Measurements from ENCODE around the gene CIZ1. TPM values are rescaled to one million over a fixed set of nuclear protein-coding genes. Genes with fewer than 3 reads are reported as not detected.
A peak's percentile ranks its signal among the peaks of the same experiment; 100 is the strongest.

CIZ1 gene
- total and polyA plus RNA-seq, 2 of the 13 experiments (the other 11 are each of a cell fraction or from before 2014, with no cell fraction given): 30.6 to 50.3 TPM

DNA sequence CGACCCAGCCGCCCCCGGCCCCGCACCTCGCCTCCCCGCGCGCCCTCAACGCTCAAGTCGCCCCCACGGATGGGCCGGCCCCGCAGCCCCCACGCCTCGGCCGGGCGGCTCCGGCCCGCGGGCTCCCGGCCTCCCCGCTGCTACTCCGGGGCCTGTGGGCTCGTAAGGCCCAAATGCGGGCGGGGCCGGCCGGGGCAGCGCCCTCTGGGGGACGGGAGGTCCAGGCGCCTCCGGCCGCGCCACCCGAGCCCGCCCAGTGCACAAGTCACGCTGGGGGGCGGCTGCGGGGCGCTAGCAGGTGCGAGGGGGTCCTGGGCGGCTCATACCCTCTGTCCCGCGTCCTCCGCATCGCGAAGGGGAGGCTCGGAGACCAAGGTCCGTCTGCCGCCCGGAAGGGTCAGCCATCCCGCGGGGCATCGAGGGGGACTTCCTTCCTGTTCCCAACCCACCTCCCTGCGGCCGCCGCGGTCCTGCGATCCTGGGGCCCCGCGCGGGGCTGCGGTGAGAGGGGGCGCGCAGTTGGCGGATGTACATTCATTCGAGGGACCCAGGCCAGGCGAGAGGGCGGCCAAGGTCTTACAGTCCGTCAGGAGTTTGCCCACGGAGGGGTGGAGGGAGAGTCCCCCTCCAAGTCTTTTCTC, at the start of gene CIZ1 (continued):
- TF ChIP-seq AHDC1 (CRISPR knock-in tag; IDR thresholded peaks at IDR 0.05; ENCODE audit: borderline replicate concordance) (no peak), CREBL2 (CRISPR knock-in tag; IDR thresholded peaks at IDR 0.05; ENCODE audit: borderline replicate concordance) (no peak), HDAC1 (CRISPR knock-in tag; IDR thresholded peaks at IDR 0.05) (peak; percentile 55; the same call in 1 of the 2 replicates), CBX2 (IDR thresholded peaks at IDR 0.05; ENCODE audit: low read depth, low read length) (no peak), CBX2 (CRISPR knock-in tag; IDR thresholded peaks at IDR 0.05; ENCODE audit: low read depth) (peak; percentile 52; the same call in 1 of the 2 replicates), SKI (IDR thresholded peaks at IDR 0.05; ENCODE audit: partially characterized antibody) (peak; percentile 37), HMGXB4 (CRISPR knock-in tag; IDR thresholded peaks at IDR 0.05; ENCODE audit: borderline replicate concordance in 1 of 2, low read depth in 1 of 2) (peak; percentile 95 to 99), ZNF660 (CRISPR knock-in tag; IDR thresholded peaks at IDR 0.05; ENCODE audit: borderline replicate concordance, low read depth) (no peak), ZNF431 (CRISPR knock-in tag; IDR thresholded peaks at IDR 0.05; ENCODE audit: borderline replicate concordance, low read depth) (no peak), RFX5 (IDR thresholded peaks at IDR 0.05; ENCODE audit: low read depth, low read length) (no peak), SALL1 (CRISPR knock-in tag; IDR thresholded peaks at IDR 0.05) (peak; percentile 47; the same call in 1 of the 2 replicates), MEF2D (CRISPR knock-in tag; IDR thresholded peaks at IDR 0.05) (no peak), ZNF792 (CRISPR knock-in tag; IDR thresholded peaks at IDR 0.05) (no peak), ATM (IDR thresholded peaks at IDR 0.05; ENCODE audit: borderline replicate concordance) (no peak), ZNF614 (CRISPR knock-in tag; IDR thresholded peaks at IDR 0.05; ENCODE audit: borderline replicate concordance) (0 out of 2 replicates have a peak, but pooled peaks have one; percentile 15), TP53 (CRISPR knock-in tag; conservative IDR thresholded peaks at IDR 0.05) (no peak), CEBPG (CRISPR knock-in tag; IDR thresholded peaks at IDR 0.05) (no peak), PHF20 (CRISPR knock-in tag; IDR thresholded peaks at IDR 0.05) (peak; percentile 80), RBFOX2 (IDR thresholded peaks at IDR 0.05; ENCODE audit: low read depth, low read length) (peak; percentile 95)
- TF ChIP-seq, protein P1, sequence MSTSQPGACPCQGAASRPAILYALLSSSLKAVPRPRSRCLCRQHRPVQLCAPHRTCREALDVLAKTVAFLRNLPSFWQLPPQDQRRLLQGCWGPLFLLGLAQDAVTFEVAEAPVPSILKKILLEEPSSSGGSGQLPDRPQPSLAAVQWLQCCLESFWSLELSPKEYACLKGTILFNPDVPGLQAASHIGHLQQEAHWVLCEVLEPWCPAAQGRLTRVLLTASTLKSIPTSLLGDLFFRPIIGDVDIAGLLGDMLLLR (CRISPR knock-in tag; IDR thresholded peaks at IDR 0.05): no peak
- TF ChIP-seq, protein P2, sequence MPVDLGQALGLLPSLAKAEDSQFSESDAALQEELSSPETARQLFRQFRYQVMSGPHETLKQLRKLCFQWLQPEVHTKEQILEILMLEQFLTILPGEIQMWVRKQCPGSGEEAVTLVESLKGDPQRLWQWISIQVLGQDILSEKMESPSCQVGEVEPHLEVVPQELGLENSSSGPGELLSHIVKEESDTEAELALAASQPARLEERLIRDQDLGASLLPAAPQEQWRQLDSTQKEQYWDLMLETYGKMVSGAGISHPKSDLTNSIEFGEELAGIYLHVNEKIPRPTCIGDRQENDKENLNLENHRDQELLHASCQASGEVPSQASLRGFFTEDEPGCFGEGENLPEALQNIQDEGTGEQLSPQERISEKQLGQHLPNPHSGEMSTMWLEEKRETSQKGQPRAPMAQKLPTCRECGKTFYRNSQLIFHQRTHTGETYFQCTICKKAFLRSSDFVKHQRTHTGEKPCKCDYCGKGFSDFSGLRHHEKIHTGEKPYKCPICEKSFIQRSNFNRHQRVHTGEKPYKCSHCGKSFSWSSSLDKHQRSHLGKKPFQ (CRISPR knock-in tag; IDR thresholded peaks at IDR 0.05; ENCODE audit: insufficient replicate concordance): peak; percentile 77

Data from HepG2 (cell line).